Activated T-cell treated with anti-CD3 and anti-CD28 coated beads, Interleukin-2, amount 50 U/mL, for 72 hours (primary cell): ENCODE results near the gene NME4. TPM values are rescaled to one million over a fixed set of nuclear protein-coding genes. Genes with fewer than 3 reads are reported as not detected.

Experiments used
- total RNA-seq, 2 donors: library from RNA; stranded (reverse); gene quantifications; one replicate each; pipeline ENCODE4 v1.2.3, GENCODE V29; 2022

The NME4 gene
- total RNA-seq, 2 donors from 2014 or later, result 24.6 to 27.6 TPM

Other genes with a start within 250 kb of the NME4 start
- gene HBZ, start 244.6 kb upstream of the NME4 start, total RNA-seq, result not detected
- gene HBM, start 231.2 kb upstream of the NME4 start, total RNA-seq, result not detected
- not detected for gene HBA2, start 224.3 kb upstream of the NME4 start, total RNA-seq
- 1 to 10 TPM in 1 of 2 donors, not detected in 1; 1.1 TPM for gene HBA1, start 220.5 kb upstream of the NME4 start, total RNA-seq
- gene HBQ1, start 216.7 kb upstream of the NME4 start, total RNA-seq, result not detected
- gene LUC7L, start 167.8 kb upstream of the NME4 start, total RNA-seq, result 10 to 100 TPM; 56.4 to 69.7 TPM
- 10 to 100 TPM; 20.9 to 26.6 TPM for gene FAM234A, start 162.4 kb upstream of the NME4 start, total RNA-seq
- under 1 TPM; 0.19 to 0.67 TPM for gene RGS11, start 121.3 kb upstream of the NME4 start, total RNA-seq
- under 1 TPM; 0.48 to 0.97 TPM for gene ARHGDIG, start 116.6 kb upstream of the NME4 start, total RNA-seq
- under 1 TPM in 1 of 2 donors, not detected in 1; 0.42 TPM for gene PDIA2, start 114.0 kb upstream of the NME4 start, total RNA-seq
- gene AXIN1, start 44.5 kb upstream of the NME4 start, total RNA-seq, result 10 to 100 TPM; 28.8 to 29.4 TPM
- 10 to 100 TPM; 54.5 to 73.2 TPM for gene MRPL28, start 26.7 kb upstream of the NME4 start, total RNA-seq
- gene PGAP6, start 15.2 kb upstream of the NME4 start, total RNA-seq, result 10 to 100 TPM; 29.7 to 39.7 TPM
- 10 to 100 TPM in 1 of 2 donors, 1 to 10 TPM in 1; 7.5 to 10.6 TPM for gene DECR2, start 4.7 kb downstream of the NME4 start, total RNA-seq
- 10 to 100 TPM; 39.7 to 40.5 TPM for gene RAB11FIP3, start 28.4 kb downstream of the NME4 start, total RNA-seq
- 10 to 100 TPM; 46.6 to 58.5 TPM for gene CAPN15, start 130.5 kb downstream of the NME4 start, total RNA-seq
- gene PRR35, start 163.2 kb downstream of the NME4 start, total RNA-seq, result under 1 TPM in 1 of 2 donors, not detected in 1; 0.10 TPM
- gene NHLRC4, start 169.8 kb downstream of the NME4 start, total RNA-seq, result 1 to 10 TPM; 1.4 TPM
- gene PIGQ, start 172.8 kb downstream of the NME4 start, total RNA-seq, result 10 to 100 TPM; 18.2 to 22.4 TPM
- gene RAB40C, start 192.9 kb downstream of the NME4 start, total RNA-seq, result 10 to 100 TPM; 15.0 to 15.3 TPM
- under 1 TPM; 0.49 to 0.72 TPM for gene WFIKKN1, start 233.8 kb downstream of the NME4 start, total RNA-seq
- 10 to 100 TPM; 55.4 to 57.4 TPM for gene METTL26, start 239.1 kb downstream of the NME4 start, total RNA-seq
- 10 to 100 TPM; 27.9 to 34.4 TPM for gene MCRIP2, start 244.6 kb downstream of the NME4 start, total RNA-seq